HepG2 (cell line): ENCODE results near the gene CD276. TPM values are rescaled to one million over a fixed set of nuclear protein-coding genes. Genes with fewer than 3 reads are reported as not detected.

Experiments used
- BORCS8-MEF2B ChIP-seq: sonication (generic); formaldehyde crosslinking; IDR thresholded peaks from 2 replicates; pipeline ENCODE4 v1.8.0; 2022; ENCODE audit warnings: mild to moderate bottlenecking, missing genetic modification reagents
- FOXP4 ChIP-seq: sonication (generic); formaldehyde crosslinking; IDR thresholded peaks from 2 replicates; pipeline ENCODE4 v1.4.0; 2020; ENCODE audit warnings: missing genetic modification reagents
- MED1 ChIP-seq: sonication (generic); formaldehyde crosslinking; IDR thresholded peaks from 2 replicates; pipeline ENCODE4 v1.4.0; 2020; ENCODE audit warnings: missing genetic modification reagents
- MXD4 ChIP-seq: IDR thresholded peaks from 2 replicates; pipeline ENCODE4 v1.6.1; 2016; ENCODE audit warnings: mild to moderate bottlenecking, missing biosample characterization, missing genetic modification reagents
- NFKBIZ ChIP-seq: IDR thresholded peaks from 2 replicates; pipeline ENCODE4 v1.6.1; 2018; ENCODE audit warnings: missing genetic modification reagents, missing compliant biosample characterization
- NR2F6 ChIP-seq, 2 experiments: IDR thresholded peaks; 2 replicates each; pipeline ENCODE4 v1.6.1; 2016; ENCODE audit warnings: antibody characterized with exemption in 1 of 2, mild to moderate bottlenecking in 1 of 2
- PATZ1 ChIP-seq: sonication (generic); formaldehyde crosslinking; IDR thresholded peaks from 2 replicates; pipeline ENCODE4 v1.4.0; 2020; ENCODE audit warnings: missing genetic modification reagents
- RXRA ChIP-seq: sonication (generic); formaldehyde crosslinking; IDR thresholded peaks from 2 replicates; pipeline ENCODE4 v1.5.1; 2020; ENCODE audit warnings: missing genetic modification reagents
- SMARCC2 ChIP-seq: fragments of 450-650 bp; IDR thresholded peaks from 2 replicates; pipeline ENCODE4 v1.6.1; 2017; ENCODE audit warnings: antibody characterized with exemption, mild to moderate bottlenecking
- SMYD3 ChIP-seq: sonication (generic); formaldehyde crosslinking; IDR thresholded peaks from 2 replicates; pipeline ENCODE4 v1.8.1; 2023; ENCODE audit warnings: mild to moderate bottlenecking, missing genetic modification reagents
- SRY ChIP-seq: sonication (generic); formaldehyde crosslinking; IDR thresholded peaks from 2 replicates; pipeline ENCODE4 v1.8.0; 2022; ENCODE audit warnings: mild to moderate bottlenecking, missing genetic modification reagents
- STAG1 ChIP-seq: sonication (generic); formaldehyde crosslinking; IDR thresholded peaks from 2 replicates; pipeline ENCODE4 v1.4.0; 2020; ENCODE audit warnings: missing genetic modification reagents
- TFDP2 ChIP-seq: sonication (generic); formaldehyde crosslinking; IDR thresholded peaks from 2 replicates; pipeline ENCODE4 v1.4.0; 2020; ENCODE audit warnings: missing genetic modification reagents
- ZNF256 ChIP-seq: sonication (generic); formaldehyde crosslinking; conservative IDR thresholded peaks from 2 replicates; pipeline ENCODE4 v1.4.0; 2020; ENCODE audit warnings: missing genetic modification reagents
- polyA plus RNA-seq, 8 experiments: library from polyadenylated mRNA; depleted of rRNA in 3 of 8; stranded (reverse) in 7 of 8; unstranded in 1 of 8; fragments of >200 nt; fragmentation: Illumina TruSeq in 4 of 8; extraction: Trizol in 4 of 8; gene quantifications; 2 replicates each; pipeline versions ENCODE4 v1.2.1 to v1.2.3, GENCODE V29; 2011 to 2016; ENCODE audit warnings: low read depth in 4 of 8, missing spikeins in 1 of 8, mixed read lengths in 1 of 8; ENCODE audit not compliant: insufficient read depth in 1 of 8
- total RNA-seq, 5 experiments: library from RNA; depleted of rRNA; stranded (reverse); fragments of >200 nt; fragmentation: Illumina TruSeq; extraction: Trizol; gene quantifications; 2 replicates each; pipeline ENCODE4 v1.2.3, GENCODE V29; 2016; ENCODE audit warnings: low read depth in 1 of 5
- TF ChIP-seq, protein P1 (sequence below), 2 experiments: sonication (generic) in 1 of 2; formaldehyde crosslinking in 1 of 2; IDR thresholded peaks; 2 replicates each; pipeline versions ENCODE4 v1.6.1 to v1.9.0; 2014 to 2022; ENCODE audit warnings: antibody characterized with exemption in 1 of 2, borderline replicate concordance in 1 of 2, inconsistent platforms in 1 of 2, low read depth in 1 of 2, missing genetic modification reagents in 1 of 2
- TF ChIP-seq, protein P2 (sequence below): sonication (generic); formaldehyde crosslinking; IDR thresholded peaks from 2 replicates; pipeline ENCODE4 v1.5.1; 2020; ENCODE audit warnings: mild to moderate bottlenecking, missing genetic modification reagents, moderate library complexity

The CD276 gene
- total and polyA plus RNA-seq, 2 of the 13 experiments (the other 11 are each of a cell fraction or from before 2014, with no cell fraction given), result 24.6 to 55.2 TPM

DNA sequence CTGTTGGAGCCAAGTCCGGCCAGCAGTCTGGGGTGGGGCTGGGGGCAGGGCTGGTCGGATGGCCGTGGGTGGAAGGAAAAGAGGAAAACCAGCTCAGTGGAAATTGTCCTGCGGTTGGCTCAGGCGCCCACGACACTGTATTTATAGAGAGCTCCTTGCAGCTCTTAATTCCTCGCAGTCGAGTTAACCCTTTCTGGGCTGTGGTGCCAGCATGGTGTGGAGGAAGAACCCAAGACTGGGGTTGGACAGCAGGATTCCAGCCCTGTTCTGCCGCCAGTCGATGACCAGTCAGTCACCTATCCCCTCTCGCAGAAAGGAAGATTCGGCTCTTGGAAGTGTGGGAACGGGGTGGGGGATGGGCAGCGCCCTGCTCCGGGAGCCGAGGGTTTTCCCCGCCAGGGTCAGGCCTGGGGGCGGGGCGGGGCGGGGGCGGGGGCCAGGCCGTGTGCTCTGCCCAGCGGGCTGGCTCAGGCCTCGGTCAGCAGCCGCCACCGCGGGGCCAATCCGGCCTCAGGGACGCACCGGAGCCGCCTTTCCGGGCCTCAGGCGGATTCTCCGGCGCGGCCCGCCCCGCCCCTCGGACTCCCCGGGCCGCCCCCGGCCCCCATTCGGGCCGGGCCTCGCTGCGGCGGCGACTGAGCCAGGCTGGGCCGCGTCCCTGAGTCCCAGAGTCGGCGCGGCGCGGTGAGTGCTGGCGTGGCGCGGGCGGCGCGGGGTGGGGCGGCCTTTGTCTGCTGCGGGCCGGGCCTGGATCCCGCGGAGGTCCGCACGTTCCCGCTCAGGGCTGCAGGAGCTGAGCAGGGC lies at the start of gene CD276 (continued):
- TF ChIP-seq, protein P1, sequence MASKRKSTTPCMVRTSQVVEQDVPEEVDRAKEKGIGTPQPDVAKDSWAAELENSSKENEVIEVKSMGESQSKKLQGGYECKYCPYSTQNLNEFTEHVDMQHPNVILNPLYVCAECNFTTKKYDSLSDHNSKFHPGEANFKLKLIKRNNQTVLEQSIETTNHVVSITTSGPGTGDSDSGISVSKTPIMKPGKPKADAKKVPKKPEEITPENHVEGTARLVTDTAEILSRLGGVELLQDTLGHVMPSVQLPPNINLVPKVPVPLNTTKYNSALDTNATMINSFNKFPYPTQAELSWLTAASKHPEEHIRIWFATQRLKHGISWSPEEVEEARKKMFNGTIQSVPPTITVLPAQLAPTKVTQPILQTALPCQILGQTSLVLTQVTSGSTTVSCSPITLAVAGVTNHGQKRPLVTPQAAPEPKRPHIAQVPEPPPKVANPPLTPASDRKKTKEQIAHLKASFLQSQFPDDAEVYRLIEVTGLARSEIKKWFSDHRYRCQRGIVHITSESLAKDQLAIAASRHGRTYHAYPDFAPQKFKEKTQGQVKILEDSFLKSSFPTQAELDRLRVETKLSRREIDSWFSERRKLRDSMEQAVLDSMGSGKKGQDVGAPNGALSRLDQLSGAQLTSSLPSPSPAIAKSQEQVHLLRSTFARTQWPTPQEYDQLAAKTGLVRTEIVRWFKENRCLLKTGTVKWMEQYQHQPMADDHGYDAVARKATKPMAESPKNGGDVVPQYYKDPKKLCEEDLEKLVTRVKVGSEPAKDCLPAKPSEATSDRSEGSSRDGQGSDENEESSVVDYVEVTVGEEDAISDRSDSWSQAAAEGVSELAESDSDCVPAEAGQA (IDR thresholded peaks at IDR 0.05; ENCODE audit: low read depth), result no peak
- TF ChIP-seq, protein P1 (CRISPR knock-in tag; IDR thresholded peaks at IDR 0.05; ENCODE audit: borderline replicate concordance), result 0 out of 2 replicates have a peak, but pooled peaks have one; percentile 28
- TF ChIP-seq FOXP4 (CRISPR knock-in tag) (0 out of 2 replicates have a peak, but pooled peaks have one; percentile 19), TFDP2 (CRISPR knock-in tag) (peak; percentile 27; the same call in 1 of the 2 replicates), MED1 (CRISPR knock-in tag) (peak; percentile 9; the same call in 1 of the 2 replicates), PATZ1 (CRISPR knock-in tag) (peak; percentile 85), BORCS8-MEF2B (CRISPR knock-in tag) (no peak), NFKBIZ (CRISPR knock-in tag) (no peak), SRY (CRISPR knock-in tag) (no peak), STAG1 (CRISPR knock-in tag) (peak; percentile 40), NR2F6 (IDR thresholded peaks at IDR 0.05) (peak; percentile 20; the same call in 1 of the 2 replicates), NR2F6 (CRISPR knock-in tag; IDR thresholded peaks at IDR 0.05) (no peak), RXRA (CRISPR knock-in tag) (peak; percentile 73; the same call in 1 of the 2 replicates), SMYD3 (CRISPR knock-in tag) (no peak), MXD4 (0 out of 2 replicates have a peak, but pooled peaks have one; percentile 31), SMARCC2 (no peak), ZNF256 (CRISPR knock-in tag) (no peak)
- TF ChIP-seq, protein P2, sequence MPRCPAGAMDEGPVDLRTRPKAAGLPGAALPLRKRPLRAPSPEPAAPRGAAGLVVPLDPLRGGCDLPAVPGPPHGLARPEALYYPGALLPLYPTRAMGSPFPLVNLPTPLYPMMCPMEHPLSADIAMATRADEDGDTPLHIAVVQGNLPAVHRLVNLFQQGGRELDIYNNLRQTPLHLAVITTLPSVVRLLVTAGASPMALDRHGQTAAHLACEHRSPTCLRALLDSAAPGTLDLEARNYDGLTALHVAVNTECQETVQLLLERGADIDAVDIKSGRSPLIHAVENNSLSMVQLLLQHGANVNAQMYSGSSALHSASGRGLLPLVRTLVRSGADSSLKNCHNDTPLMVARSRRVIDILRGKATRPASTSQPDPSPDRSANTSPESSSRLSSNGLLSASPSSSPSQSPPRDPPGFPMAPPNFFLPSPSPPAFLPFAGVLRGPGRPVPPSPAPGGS, result peak; percentile 52; the same call in 1 of the 2 replicates
